Activated CD8-positive, alpha-beta memory T cell treated with anti-CD3 and anti-CD28 coated beads, Interleukin-2, amount 50 U/mL, for 1 hour (primary cell): ENCODE measurements around the gene KIF19.
"Not testable (repeated sequence)": the region's sequence is repeated elsewhere in the genome, so short reads cannot be mapped to it uniquely, and the experiment has no call there.

Experiments
- DNase-seq: peaks from one replicate; pipeline ENCODE4 v3.0.0-alpha.2; 2020; ENCODE audit errors: extremely low read depth

The KIF19 gene

DNA sequence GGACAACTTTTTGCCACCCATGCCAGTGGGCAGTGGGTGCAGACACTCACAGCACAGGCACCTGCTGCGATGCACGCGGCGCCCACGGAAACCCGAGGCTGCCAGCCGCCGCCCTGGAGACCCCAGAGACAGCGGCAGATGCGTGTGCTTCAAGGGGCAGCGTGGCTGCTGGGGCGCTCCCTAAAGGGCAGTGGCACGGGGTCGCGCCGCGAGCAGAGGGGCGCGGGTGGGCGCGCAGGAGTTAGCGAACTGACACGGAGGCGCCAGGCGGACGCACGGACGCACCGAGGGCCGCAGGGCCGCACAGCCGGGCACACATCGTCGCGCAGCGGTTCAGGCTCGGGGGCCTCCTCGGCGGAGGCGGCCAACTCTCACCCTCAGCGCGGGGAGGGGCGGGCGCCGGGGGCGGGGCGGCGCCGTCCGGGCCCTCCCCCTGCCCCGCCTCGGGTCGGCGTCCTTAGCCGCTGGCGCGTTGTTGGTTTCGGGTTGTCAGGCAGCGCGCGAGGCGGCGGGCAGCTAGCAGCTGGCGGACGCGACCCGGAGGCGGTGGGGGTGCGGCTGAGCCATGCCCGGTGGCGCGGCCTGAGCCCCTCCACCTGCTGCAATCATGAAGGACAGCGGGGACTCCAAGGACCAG, at the start of gene KIF19:
Gene KIF19, plus strand, starts transcription at position 484 of the 637 bp plus-strand sequence. Its CDS starts 124 bp downstream, at position 608.
- DNase-seq: no peak

DNA sequence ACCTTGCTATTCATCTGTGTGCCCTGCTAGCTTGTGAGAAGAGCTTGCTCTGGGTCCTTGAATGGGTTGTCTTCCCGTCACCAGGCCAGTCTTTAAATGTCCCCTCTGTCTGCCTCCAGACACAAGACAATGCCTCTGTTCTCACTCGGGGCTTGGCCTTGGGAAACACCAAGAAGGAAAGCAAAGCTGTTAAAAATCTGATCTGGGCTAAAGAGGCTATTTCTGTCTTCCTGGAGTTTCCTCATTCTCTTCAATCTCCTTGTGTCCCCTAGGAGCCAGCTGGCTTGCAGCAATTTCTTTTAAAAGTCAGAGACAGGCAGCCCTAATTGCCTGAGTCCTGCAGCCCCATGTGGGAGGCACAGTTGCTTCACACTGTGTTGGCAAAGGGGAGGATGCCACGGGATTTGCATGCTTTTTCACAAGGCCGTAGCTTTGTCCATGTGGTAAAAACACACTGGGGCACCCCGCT, 49.5 kb upstream of the KIF19 start:
- DNase-seq: no peak

GRCh38 chr17:74277935-74278334, 48.1 kb upstream of the KIF19 start:
- DNase-seq: no peak

- not testable (repeated sequence) for DNase-seq
Observed at GRCh38 chr17:74279617-74280016, 46.4 kb upstream of the KIF19 start.

GRCh38 chr17:74280093-74280513, 45.9 kb upstream of the KIF19 start:
- DNase-seq: no peak

- DNase-seq: no peak
Observed at GRCh38 chr17:74281799-74282198, 44.2 kb upstream of the KIF19 start.

DNA sequence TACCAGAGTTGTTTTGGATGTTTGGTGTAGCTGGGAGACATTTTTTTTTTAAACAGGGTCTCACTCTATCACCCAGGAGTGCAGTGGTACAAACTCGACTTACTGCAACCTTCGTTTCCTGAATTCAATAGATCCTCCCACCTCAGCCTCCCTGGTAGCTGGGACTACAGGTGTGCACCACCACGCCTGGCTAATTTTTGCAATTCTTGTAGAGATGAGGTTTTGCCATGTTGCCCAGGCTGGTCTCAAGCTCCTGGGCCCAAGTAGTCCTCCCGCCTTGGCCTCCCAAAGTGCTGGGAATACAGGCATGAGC, 43.8 kb upstream of the KIF19 start:
- not testable (repeated sequence) for DNase-seq

DNA sequence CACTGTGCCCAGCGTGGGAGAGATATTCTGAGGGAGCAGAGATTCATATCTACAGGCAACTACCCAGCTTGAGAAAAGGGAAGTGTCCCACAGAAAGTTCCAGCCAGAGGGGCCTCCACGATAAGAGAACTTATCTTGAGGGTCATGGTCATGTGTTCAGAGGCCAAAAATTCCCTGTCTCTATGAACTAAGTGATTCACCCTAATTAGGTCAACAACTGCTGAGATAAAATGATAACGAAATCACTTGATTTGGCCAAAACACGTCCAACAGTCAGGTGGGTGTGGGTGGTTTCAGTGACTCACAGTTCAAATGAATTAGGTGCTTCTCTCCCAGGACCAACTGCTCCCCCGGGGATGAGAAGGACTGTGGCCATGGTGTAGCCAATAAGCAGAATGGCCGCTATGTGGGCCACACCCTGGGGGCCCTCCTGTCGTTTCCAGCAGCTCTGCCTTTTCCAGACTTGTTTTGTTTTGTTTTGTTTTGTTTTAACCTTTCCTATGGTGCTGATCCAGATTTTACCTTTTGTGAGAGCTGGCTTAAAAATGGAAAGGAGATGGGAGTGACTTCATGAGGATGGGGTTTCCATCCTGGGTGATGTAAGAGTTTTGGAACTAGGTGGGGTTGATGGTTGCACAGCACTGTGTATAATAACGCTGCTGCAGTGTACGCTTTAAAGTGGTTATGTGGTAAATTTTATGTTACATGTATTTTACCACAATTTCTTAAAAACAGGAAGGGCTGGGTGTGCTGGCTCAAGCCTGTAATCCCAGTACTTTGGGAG, 43.2 kb upstream of the KIF19 start:
- no peak for DNase-seq

DNA sequence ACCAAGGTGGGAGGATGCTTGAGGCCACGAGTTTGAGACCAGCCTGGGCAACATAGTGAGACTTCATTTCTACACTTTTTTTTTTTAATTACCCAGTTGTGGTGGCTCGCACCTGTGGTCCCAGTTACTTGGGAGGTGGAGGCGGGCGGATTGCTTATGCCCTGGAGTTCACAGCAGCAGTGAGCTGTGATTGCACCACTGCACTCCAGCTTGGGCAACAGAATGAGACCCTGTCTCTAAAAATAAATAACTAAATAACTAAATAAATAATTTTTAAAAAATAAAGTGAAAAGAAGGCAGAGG, 42.7 kb upstream of the KIF19 start:
- no peak for DNase-seq

DNA sequence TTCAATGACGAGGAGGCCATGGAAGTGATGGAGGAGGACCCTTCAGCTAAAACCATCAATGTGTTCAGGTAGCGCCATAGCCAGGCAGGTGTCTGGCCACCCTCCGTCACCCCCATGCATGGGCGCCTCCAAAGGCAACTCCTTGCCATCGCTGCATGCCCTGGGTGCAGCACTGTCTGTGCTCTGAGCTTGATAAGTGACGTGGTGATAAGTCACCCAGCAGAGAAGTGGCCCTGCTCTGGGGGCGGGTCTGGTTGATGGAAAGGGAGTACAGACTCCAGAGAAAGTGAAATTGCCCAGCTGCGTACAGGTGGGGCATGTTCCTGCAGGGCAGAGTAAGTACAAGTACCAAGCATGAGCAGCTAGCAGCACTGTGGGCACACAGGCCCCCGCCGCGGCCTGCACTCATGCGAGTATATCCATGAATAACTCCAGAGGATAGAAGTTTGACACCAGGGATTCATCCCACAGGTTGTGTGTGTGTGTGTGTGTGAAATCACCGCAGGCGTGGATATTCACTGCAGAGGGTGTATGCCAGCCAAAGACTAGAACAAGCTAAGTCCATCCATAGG, 38.9 kb upstream of the KIF19 start:
- DNase-seq: no peak

DNA sequence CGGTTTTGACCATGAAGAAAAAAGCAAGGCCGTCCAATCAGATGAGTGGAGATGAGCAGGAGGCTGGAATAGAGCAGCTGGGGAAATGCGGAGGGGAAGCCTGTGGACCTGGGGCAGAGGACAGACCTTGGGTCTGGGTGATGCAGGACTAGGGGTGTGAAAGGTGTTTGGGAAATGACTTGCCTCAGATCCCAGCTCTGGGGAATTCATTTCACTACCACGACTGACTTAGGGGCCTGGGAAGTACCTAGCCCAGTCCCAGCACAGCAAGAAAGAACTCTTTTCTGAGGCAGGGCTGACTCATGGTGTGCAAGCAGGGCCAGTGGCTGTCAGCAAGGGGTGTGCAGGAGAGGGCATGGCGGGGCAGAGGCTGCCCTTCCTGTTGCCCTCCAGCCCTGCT, 37.2 kb upstream of the KIF19 start:
- DNase-seq: no peak

DNA sequence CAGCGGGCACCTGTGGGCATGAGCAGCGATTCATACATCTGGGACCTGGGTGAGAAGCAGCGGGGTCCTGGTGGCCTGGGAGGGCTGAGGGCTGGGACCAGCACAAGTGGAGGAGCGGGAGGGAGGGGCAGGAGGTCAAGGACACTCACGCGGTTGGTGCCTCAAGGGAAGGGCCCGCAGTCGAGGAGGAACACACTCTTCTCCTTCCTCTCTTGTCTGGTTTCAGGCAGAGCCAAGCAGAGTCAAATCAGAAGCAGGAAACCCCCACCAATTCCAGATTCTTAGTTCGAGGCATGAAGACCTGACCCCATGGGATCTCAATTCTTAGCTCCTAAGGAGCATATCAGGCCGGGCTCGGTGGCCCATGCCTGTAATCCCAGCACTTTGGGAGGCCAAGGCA, 36.3 kb upstream of the KIF19 start:
- no peak for DNase-seq

GRCh38 chr17:74290340-74290739, 35.7 kb upstream of the KIF19 start:
- DNase-seq: no peak

DNA sequence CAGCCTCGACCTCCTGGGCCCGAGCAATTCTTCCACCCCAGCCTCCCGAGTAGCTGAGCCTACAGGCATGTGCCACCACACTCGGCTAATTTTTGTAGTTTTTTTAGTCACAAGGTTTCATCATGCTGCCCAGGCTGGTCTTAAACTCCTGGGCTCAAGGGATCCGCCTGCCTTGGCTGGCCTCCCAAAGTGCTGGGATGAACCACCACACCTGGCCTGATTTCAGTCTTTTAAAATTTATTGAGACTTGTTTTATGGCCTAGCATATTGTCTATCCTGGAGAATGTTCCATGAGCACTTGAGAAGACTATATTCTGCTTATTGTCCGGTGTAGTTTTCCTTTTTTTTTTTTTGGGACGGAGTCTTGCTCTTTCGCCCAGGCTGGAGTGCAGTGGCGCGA, 33.5 kb upstream of the KIF19 start:
- DNase-seq: no peak

DNA sequence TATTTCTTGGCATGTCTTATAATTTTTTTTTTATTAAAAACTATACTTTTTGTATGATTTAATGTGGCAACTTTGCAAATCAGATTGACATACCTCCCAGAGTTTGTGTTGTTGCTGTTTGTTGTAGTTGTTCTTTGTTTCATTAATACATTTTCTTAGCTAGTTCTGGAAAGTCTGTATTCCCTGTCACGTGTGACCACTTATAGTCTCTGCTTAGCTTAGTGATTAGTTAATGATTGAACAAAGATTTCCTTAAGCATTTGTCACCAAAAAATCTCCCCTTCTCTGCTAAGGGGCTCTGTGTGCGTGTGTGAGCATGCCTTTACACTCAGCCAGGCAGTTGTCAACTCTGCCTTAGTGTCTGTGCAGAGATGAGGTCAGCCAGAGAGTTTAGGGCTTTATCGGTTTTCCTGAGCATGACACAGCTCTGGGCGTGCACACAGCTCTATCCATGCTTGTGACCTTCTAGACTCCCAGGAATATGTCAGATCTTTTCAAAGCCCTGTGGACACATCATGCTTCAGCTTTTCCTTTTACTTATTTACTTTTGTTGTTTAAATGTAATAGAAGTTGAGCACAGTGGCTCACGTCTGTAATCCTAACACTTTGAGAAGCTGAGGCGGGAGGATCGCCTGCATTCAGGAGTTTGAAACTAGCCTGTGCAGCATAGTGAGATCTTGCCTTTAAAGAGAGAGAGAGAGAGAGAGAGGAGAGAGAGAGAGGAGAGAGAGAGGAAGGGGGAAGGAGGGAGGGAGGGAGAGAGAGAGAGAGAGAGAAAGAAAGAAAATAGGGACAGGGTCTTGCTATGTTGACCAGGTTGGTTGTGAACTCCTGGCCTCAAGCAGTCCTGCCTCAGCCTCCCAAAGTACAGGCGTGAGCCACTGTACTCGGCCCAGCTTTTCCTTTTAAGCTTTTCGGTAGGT, 30.1 kb upstream of the KIF19 start:
- no peak for DNase-seq

- DNase-seq: no peak
Observed at GRCh38 chr17:74296548-74296936, 29.5 kb upstream of the KIF19 start.

- no peak for DNase-seq
Observed at GRCh38 chr17:74297941-74298340, 28.1 kb upstream of the KIF19 start.

DNA sequence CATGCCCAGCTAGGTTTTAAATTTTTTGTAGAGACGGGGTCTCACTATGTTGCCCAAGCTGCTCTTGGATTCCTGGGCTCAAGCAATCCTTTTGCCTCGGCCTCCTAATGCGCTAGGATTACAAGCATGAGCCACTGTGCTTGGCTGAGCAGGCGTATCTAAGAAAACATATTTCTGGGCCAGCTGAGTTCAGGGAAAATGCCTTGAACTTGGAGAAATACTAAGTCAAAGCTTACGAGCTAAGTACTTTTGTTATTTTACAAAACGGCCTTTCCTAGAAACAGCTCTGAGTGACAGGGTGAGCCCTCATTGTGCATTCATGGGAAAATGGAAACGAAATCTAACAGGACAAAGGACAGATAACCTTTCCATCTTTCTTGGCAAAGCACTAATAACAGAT, 27.2 kb upstream of the KIF19 start:
- no peak for DNase-seq

DNA sequence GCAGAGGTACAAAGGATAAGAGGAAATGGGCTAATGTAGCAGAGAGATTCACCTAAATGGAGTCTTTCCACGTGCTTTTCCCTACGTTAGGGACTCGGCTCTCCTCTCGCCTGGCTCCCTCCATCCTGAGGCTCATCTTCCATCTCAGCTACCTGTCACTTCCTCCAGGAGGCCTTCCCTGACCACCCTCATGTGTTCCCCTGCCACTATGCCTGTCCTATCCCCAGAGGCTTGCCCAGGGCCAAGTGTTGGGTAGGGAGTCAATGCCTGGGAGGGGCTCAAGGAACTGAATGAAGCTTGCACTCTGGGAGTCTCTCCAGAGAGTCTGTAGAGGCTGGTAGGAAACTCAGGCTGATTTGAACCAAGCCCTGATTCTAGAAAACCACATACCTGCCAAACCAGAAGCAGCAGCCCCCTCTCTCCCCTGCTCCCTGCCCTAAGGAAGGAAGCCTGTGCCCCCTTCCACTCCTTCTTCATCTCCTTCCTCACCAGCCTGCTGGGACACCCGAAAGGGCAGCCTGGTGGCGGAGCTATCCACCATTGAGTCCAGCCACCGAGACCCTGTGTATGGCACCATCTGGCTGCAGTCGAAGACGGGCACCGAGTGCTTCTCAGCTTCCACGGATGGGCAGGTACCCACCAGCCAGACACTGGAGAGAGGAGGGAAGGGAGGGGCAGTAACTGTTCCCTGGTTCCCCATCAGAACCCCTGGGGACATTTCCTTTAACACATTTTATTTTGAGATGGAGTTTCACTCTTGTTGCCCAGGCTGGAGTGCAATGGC, 26.6 kb upstream of the KIF19 start:
- no peak for DNase-seq

GRCh38 chr17:74303305-74303704, 22.7 kb upstream of the KIF19 start:
- no peak for DNase-seq

- no peak for DNase-seq
Observed at GRCh38 chr17:74304184-74304583, 21.8 kb upstream of the KIF19 start.
